ENCODE data around the gene KCNMB4. TPM values are rescaled to one million over a fixed set of nuclear protein-coding genes. Genes with fewer than 3 reads are reported as not detected.

The KCNMB4 gene
- total RNA-seq, 2 experiments from 2014 or later, result 0.82 to 1.0 TPM

DNA sequence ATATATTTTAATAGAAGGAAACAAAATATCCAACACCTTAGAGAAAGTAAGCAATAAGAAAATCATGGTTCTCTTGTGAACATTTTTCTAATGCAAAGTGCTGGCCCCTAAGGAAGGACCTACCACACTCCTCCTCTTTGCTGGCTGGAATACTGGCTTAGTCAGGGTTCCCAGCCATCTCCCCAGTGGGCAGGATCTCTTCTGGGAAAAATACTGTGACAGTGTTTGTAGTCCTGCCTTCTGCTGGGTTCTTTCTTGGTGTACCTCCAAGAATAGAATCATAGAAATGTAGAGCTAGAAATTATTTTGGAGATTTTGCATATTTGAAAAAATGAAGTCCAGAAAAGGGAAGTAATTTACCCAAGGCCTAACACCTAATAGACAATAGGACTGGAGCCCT, 31.9 kb downstream of the KCNMB4 start:
- Mint-ChIP-seq H3K27me3 (no peaks in the 10 kb centered on the region), H3K27ac (no peak overlapping the region), H3K4me3 (no peak overlapping the region), H3K36me3 (peaks cover 8% of the 10 kb centered on the region), H3K9me3 (no peaks in the 10 kb centered on the region), H3K4me1 (no peaks in the 10 kb centered on the region)
- DNase-seq, result no peak

DNA sequence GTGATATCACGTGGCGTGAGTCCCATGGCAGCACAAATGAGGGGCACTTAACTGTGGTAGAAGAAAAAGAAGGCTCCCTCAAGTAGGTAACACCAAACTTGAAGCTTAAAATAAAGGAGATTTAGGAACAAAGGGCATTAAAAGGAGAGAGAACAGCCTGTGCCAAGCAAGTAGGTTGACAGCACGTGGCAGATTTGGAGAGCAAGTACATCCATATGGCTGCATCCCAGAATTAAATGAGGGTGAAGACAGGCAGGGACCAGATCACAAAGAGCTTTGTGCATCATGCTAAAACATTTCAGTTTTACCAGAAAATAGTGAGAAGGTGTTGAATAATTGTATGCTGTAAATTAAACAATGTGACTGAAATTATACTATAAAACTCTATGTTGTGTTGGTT, 32.8 kb downstream of the KCNMB4 start:
- H3K4me3 Mint-ChIP-seq, result no peak overlapping the region
- H3K27ac Mint-ChIP-seq, result no peak overlapping the region
- H3K4me1 Mint-ChIP-seq, result no peaks in the 10 kb centered on the region
- no peaks in the 10 kb centered on the region for H3K9me3 Mint-ChIP-seq
- peaks cover 8% of the 10 kb centered on the region for H3K36me3 Mint-ChIP-seq
- no peaks in the 10 kb centered on the region for H3K27me3 Mint-ChIP-seq
- no peak for DNase-seq

DNA sequence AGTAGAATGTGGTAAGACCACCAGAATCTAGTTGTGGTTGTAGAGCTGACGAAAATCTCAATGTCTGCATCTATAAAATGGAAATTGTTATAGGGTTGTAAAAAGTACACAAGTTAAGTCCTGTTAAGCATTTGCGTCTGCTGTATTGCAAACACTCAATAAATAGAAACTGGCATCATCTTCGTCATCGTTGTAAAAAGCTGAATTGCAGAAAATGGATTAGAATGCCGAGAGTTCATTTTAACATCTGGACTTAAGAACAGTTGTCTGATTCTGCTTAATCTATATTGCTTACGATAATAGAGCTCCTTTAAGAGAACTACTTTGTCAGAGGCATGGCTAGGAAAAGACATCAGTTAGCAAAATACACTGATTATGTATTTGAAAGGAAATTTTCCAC, 33.2 kb downstream of the KCNMB4 start:
- H3K4me1 Mint-ChIP-seq, result no peaks in the 10 kb centered on the region
- H3K9me3 Mint-ChIP-seq, result no peaks in the 10 kb centered on the region
- no peaks in the 10 kb centered on the region for H3K27me3 Mint-ChIP-seq
- no peak overlapping the region for H3K27ac Mint-ChIP-seq
- peaks cover 8% of the 10 kb centered on the region for H3K36me3 Mint-ChIP-seq
- no peak overlapping the region for H3K4me3 Mint-ChIP-seq
- no peak for DNase-seq

DNA sequence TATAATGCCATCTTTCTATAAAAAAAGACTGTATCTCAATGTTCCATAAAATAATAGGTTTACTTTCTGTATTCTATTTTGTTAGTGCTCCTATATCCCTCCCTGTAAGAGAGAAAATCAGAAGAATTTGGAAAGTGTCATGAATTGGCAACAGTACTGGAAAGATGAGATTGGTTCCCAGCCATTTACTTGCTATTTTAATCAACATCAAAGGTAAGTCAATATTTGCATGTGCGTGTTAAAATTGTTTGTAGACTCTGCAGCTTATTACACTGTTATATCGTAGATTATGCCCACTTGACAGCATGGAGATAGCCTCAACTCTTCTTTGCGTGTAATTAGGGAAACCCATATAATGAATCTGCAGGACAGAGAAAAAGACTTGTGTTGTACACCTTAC, 34.0 kb downstream of the KCNMB4 start:
- no peak overlapping the region for H3K4me3 Mint-ChIP-seq
- H3K4me1 Mint-ChIP-seq, result no peaks in the 10 kb centered on the region
- no peak for DNase-seq
- H3K27ac Mint-ChIP-seq, result no peak overlapping the region
- H3K9me3 Mint-ChIP-seq, result no peaks in the 10 kb centered on the region
- peaks cover 8% of the 10 kb centered on the region for H3K36me3 Mint-ChIP-seq
- no peaks in the 10 kb centered on the region for H3K27me3 Mint-ChIP-seq

DNA sequence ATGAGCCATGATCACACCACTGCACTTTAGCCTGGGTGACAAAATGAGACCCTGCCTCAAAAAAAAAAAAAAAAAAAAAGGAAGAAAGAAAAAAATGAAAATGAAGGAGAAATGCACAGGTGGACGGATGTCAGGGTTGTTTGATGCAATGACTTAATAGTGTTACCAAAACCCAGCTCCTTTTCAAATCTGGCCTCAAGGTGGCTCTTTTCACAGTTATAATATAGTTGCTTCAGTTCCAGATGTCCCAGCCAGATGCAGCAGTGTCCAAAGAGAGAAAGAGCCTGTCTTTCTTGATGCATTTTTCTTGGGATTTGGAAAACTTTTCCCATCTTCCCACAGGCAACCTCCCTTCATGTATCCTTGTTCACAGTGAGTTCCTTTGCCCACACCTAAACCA, 36.5 kb downstream of the KCNMB4 start:
- Mint-ChIP-seq H3K4me1 (no peaks in the 10 kb centered on the region), H3K4me3 (no peak overlapping the region), H3K9me3 (no peaks in the 10 kb centered on the region), H3K27me3 (no peaks in the 10 kb centered on the region), H3K27ac (no peak overlapping the region), H3K36me3 (peaks cover 8% of the 10 kb centered on the region)
- no peak for DNase-seq

DNA sequence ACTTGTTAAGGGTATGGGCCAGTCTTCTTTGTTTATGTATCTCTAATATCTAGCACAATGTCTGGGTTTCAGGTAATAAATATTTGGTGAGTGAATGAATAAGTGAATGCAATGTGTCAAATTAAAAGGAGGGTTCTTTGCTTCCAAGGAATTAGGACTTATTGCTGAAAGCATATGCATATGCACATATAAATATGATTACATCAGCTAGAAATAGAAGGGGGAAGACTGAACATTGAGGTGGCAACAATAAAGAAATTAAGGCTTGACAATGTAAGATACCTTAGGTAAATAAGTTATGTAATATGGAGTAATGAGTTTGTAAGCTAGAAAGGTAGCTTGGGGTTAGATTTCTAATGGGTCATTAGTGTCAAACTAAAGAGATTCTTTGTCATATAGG, 37.7 kb downstream of the KCNMB4 start:
- DNase-seq, result no peak
- Mint-ChIP-seq H3K27ac (no peak overlapping the region), H3K36me3 (peaks cover 8% of the 10 kb centered on the region), H3K4me1 (no peaks in the 10 kb centered on the region), H3K27me3 (no peaks in the 10 kb centered on the region), H3K4me3 (no peak overlapping the region), H3K9me3 (no peaks in the 10 kb centered on the region)

DNA sequence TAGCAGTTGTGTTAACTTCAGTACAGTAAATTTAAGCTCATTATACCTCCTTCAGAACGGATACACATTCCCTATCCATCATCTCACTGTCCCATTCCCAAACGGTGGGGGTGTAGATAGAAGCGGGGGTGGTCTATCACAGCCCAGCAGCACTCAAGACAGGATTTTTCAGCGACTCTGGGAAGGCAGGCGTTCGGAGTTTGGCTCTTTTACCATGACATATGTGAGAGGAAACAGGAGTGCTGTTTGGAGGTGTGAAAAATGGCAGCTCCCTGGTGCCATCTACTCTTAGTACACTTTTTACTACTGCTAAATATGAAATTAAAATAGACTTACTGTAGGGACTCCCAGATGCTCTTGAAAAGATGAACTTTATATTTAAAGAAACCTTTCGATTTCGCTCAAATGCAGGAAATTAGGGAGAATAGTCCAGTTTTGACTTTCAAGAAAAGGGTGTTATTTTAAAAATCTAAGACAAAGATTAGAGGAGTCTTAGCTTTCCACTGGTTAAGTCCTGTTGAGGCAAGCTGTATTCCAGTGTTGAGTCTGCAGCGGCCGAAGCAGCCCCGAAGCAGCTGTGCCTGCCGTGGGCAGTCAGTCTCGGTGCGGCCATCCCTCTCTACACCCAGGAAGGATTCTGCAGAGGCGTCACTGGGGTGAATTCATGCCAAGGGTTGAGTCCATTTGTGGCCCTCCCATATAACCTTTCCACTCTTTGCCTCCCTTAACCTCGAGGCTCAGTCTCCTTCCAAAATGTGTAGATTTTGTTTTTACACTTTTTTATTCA, 42.1 kb downstream of the KCNMB4 start:
- no peak for DNase-seq
- H3K4me3 Mint-ChIP-seq, result no peak overlapping the region
- no peak overlapping the region for H3K27ac Mint-ChIP-seq
- no peaks in the 10 kb centered on the region for H3K9me3 Mint-ChIP-seq
- no peaks in the 10 kb centered on the region for H3K36me3 Mint-ChIP-seq
- H3K4me1 Mint-ChIP-seq, result peaks cover 1% of the 10 kb centered on the region
- H3K27me3 Mint-ChIP-seq, result no peaks in the 10 kb centered on the region

DNA sequence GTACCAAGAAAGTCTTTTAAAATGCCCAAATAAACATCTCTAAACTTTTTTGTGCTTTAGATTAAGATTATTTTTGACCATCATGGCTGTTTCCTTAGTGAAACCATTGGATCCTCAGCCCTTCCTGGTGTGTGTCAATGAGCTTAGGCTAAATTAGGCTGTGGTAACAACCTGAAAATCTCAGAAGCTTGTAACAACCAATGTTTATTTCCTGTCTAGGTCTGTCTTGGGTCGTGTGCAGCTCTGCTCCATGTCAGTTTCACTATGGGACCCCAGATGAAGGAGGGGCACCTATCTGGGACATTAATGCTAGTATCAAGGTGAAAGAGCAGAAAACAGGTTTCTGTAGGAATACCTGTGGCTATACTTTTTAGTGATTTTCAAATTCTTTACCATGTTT, 49.9 kb downstream of the KCNMB4 start:
- no peak for DNase-seq
- H3K27me3 Mint-ChIP-seq, result no peaks in the 10 kb centered on the region
- H3K36me3 Mint-ChIP-seq, result no peaks in the 10 kb centered on the region
- H3K4me1 Mint-ChIP-seq, result peaks cover 15% of the 10 kb centered on the region
- no peak overlapping the region for H3K27ac Mint-ChIP-seq
- H3K9me3 Mint-ChIP-seq, result no peaks in the 10 kb centered on the region
- no peak overlapping the region for H3K4me3 Mint-ChIP-seq

DNA sequence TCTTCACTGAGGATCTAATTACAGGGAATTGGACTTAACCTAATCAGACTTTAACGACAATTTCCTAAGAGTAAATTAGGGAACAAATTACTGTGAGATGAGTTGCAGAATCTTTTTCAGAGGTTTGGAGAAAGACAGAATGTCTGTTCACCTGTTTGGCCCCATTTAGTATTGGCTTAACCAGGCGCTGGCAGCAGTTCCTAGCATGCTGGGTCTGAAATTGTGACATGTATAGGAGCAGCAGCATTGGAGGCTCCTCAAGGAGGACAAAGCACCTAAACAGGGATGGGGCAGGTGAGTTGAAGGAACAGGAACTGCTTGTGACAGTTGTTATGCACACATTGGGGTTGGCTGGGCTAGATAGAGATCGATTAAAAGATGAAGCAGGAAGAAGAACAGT, 51.0 kb downstream of the KCNMB4 start:
- Mint-ChIP-seq H3K4me1 (peaks cover 14% of the 10 kb centered on the region), H3K36me3 (no peaks in the 10 kb centered on the region), H3K4me3 (no peak overlapping the region), H3K9me3 (no peaks in the 10 kb centered on the region), H3K27me3 (no peaks in the 10 kb centered on the region), H3K27ac (no peak overlapping the region)
- DNase-seq, result no peak

DNA sequence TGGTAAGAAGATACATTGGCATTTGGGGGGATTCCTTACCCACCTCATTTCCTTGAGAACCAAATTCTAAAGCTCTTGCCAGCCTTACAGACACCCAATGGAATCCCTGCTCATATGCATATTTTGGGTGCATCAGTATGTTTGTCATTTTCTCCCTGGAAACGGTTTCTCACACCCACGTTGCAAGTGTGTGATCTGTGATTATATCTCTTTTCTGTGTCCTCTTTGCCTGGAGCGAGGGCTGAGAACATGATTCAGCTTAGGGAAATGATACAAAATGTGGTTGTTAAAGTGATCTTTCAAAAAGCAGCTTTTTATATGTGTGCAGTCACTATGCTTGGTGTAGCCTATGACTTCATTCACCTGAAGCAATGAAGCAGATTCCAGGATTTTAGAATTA, 52.0 kb downstream of the KCNMB4 start:
- no peaks in the 10 kb centered on the region for H3K9me3 Mint-ChIP-seq
- H3K27ac Mint-ChIP-seq, result no peak overlapping the region
- H3K4me1 Mint-ChIP-seq, result peaks cover 14% of the 10 kb centered on the region
- no peak overlapping the region for H3K4me3 Mint-ChIP-seq
- no peaks in the 10 kb centered on the region for H3K27me3 Mint-ChIP-seq
- DNase-seq, result no peak
- no peaks in the 10 kb centered on the region for H3K36me3 Mint-ChIP-seq

DNA sequence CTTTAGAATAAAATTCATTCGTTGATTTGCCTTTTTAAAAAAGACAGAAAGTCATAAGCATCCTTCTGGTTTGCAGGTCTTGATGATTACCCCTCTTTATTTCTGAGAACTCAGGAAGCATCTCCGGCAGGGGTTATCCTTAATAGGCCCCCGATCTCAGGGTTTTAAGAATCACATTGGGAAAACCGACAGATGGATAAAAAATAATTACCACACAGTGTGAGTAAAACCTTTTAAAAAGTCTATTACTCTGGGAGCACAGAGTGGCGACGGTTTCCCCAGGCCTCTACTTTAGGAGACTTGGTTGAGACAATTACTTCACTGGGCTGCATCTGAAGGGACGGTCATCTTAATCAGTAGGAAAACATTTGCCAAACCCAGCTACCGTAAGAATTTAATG, 56.5 kb downstream of the KCNMB4 start:
- Mint-ChIP-seq H3K9me3 (no peaks in the 10 kb centered on the region), H3K4me1 (no peaks in the 10 kb centered on the region), H3K36me3 (no peaks in the 10 kb centered on the region), H3K27me3 (no peaks in the 10 kb centered on the region), H3K4me3 (no peak overlapping the region), H3K27ac (no peak overlapping the region)
- no peak for DNase-seq

DNA sequence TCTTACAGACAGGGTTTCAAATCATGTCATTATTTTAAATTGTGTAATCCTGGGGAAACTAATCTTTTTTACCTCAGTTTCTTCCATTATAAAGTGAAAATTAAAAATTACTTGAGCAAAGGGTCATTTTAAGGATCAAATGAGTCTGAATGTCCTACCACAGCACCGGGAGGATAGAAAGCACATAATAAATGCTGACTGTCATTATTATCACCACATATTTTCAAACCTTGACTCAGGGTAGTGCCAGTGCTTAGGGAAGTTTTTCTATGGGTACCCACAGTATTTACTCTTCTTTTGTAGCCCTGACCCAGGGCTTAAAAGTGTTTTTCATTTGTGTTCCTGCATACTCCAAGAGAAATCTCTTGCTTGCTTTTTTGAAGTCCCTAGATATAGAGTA, 60.5 kb downstream of the KCNMB4 start:
- Mint-ChIP-seq H3K27me3 (no peaks in the 10 kb centered on the region), H3K36me3 (no peaks in the 10 kb centered on the region), H3K4me3 (no peak overlapping the region), H3K9me3 (no peaks in the 10 kb centered on the region), H3K27ac (no peak overlapping the region), H3K4me1 (no peaks in the 10 kb centered on the region)
- no peak for DNase-seq

DNA sequence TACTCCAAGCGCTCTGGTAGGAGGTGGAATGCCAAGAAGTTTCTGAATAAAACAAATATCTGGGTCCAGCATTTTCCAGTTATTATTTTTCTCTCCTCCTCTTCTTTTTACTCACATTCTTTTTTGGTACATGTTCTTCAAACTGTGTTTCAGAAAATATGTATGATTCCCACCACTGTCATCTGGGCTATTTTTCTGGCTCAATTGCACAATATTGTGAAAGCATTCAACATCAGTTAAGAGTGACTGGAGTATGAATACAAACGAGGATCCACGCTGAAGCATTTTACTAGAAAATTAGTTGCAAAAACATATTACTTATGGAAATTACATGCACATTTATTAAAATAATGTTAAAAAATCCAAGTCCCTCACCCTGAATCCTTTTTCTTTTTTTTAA, 61.5 kb downstream of the KCNMB4 start:
- Mint-ChIP-seq H3K36me3 (no peaks in the 10 kb centered on the region), H3K4me3 (no peak overlapping the region), H3K27me3 (no peaks in the 10 kb centered on the region), H3K27ac (no peak overlapping the region), H3K9me3 (no peaks in the 10 kb centered on the region), H3K4me1 (no peaks in the 10 kb centered on the region)
- DNase-seq, result no peak

DNA sequence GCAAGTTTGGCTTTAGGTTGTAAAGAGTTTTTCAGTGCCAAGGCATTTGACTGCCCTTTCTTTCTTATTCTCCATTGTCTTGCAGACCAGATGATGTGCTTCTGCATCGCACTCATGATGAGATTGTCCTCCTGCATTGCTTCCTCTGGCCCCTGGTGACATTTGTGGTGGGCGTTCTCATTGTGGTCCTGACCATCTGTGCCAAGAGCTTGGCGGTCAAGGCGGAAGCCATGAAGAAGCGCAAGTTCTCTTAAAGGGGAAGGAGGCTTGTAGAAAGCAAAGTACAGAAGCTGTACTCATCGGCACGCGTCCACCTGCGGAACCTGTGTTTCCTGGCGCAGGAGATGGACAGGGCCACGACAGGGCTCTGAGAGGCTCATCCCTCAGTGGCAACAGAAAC, 64.3 kb downstream of the KCNMB4 start:
- H3K9me3 Mint-ChIP-seq, result no peaks in the 10 kb centered on the region
- H3K4me1 Mint-ChIP-seq, result no peaks in the 10 kb centered on the region

DNA sequence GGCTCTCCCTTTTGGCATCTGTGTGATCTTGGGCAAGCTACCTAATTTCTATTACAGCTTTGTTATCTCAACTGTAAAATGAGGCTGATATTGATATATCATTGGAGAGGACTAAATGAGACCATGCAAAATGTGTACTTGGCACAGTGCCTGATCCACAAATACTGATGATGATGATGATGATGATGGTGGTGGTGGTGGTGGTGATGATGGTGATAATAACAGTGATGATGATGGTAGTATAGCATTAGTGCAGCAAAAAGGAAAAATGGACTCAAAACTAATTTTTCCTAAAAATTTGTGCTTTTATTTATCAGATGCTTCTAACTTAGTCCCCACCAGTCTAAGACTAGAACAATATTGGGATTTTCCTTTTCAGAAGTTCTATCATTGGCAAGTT, 70.7 kb downstream of the KCNMB4 start:
- DNase-seq, result no peak
- Mint-ChIP-seq H3K36me3 (no peaks in the 10 kb centered on the region), H3K4me3 (no peak overlapping the region), H3K27me3 (no peaks in the 10 kb centered on the region), H3K4me1 (no peaks in the 10 kb centered on the region), H3K27ac (no peak overlapping the region), H3K9me3 (no peaks in the 10 kb centered on the region)

More for the DNA sequence above, 64.3 kb downstream of the KCNMB4 start:
- no peaks in the 10 kb centered on the region for H3K36me3 Mint-ChIP-seq
- no peak overlapping the region for H3K4me3 Mint-ChIP-seq
- H3K27me3 Mint-ChIP-seq, result no peaks in the 10 kb centered on the region
- no peak overlapping the region for H3K27ac Mint-ChIP-seq
- no peak for DNase-seq

DNA sequence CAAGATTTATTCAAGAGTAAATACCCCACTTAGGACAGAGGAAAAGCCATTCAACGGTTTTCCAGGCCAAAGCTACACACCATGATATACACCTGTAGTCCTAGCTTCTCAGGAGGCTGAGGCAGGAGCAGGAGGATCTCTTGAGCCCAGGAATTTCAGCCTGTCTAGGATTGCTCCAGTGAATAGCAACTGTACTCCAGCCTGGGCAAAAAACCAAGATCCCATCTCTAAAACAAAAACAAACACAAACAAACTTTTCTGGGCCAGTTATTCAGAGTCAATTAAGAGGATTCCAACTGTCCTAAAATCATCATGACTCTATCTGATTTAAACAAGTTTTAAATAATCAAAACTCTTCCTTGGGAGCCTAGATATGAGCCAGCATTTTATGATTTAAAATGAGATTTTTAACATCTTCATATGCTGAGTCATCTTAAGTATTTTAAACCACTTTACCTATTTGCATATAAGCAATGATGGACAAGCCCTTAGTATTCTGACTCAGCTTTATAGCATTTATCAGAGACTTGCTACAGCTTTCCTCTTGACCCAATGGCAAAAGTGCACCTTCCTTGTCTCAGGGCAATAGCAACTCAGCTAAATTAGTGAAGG, 77.1 kb downstream of the KCNMB4 start:
- Mint-ChIP-seq H3K4me3 (no peak overlapping the region), H3K27ac (no peak overlapping the region), H3K4me1 (no peaks in the 10 kb centered on the region), H3K9me3 (no peaks in the 10 kb centered on the region), H3K27me3 (no peaks in the 10 kb centered on the region), H3K36me3 (no peaks in the 10 kb centered on the region)
- DNase-seq, result no peak
